Lung (tissue), 12 donors: ENCODE data around the gene ARSK. TPM values are rescaled to one million over a fixed set of nuclear protein-coding genes. Genes with fewer than 3 reads are reported as not detected.

Source experiments
- ATAC-seq: fragments of 200-7000 bp; cut with Tn5 transposase; one replicate; pipeline ENCODE4 v1.9.1; 2020; ENCODE audit warnings: moderate number of reproducible peaks; ENCODE audit not compliant: insufficient read depth, low FRiP score
- DNase-seq, 3 donors: peaks; one replicate each; pipeline ENCODE4 v3.0.0-alpha.2; 2013 to 2017
- H3K27ac ChIP-seq, 2 donors: one replicate each; pipeline ENCODE4 v1.5.1; 2013; ENCODE audit warnings: mild to moderate bottlenecking in 2 of 2, moderate library complexity in 2 of 2, control low read depth in 1 of 2, inconsistent platforms in 1 of 2, low read depth in 1 of 2, low read length in 1 of 2
- H3K27me3 ChIP-seq, 3 donors: one replicate each; pipeline ENCODE4 v1.5.1; 2013; ENCODE audit warnings: low read length in 2 of 3; ENCODE audit not compliant: control insufficient read depth in 3 of 3, insufficient read depth in 3 of 3
- H3K36me3 ChIP-seq, 4 donors: one replicate each; pipeline ENCODE4 v1.5.1; 2013; ENCODE audit warnings: low read length in 4 of 4, mild to moderate bottlenecking in 1 of 4, moderate library complexity in 1 of 4; ENCODE audit not compliant: control insufficient read depth in 4 of 4, insufficient read depth in 4 of 4
- H3K4me1 ChIP-seq, 5 donors: one replicate each; pipeline ENCODE4 v1.5.1; 2013; ENCODE audit warnings: low read length in 5 of 5, mild to moderate bottlenecking in 2 of 5, moderate library complexity in 1 of 5; ENCODE audit not compliant: control insufficient read depth in 5 of 5, insufficient read depth in 5 of 5
- H3K4me3 ChIP-seq: one replicate; pipeline ENCODE4 v1.5.1; 2013; ENCODE audit warnings: mild to moderate bottlenecking, control low read depth, moderate library complexity
- H3K9ac ChIP-seq, 2 donors: one replicate each; pipeline ENCODE4 v1.5.1; 2013; ENCODE audit warnings: low read length in 2 of 2, control low read depth in 1 of 2; ENCODE audit not compliant: insufficient read depth in 1 of 2
- H3K9me3 ChIP-seq, 4 donors: one replicate each; pipeline ENCODE4 v1.5.1; 2013; ENCODE audit warnings: low read length in 3 of 4, mild to moderate bottlenecking in 1 of 4, moderate library complexity in 1 of 4; ENCODE audit not compliant: control insufficient read depth in 4 of 4, insufficient read depth in 3 of 4
- WGBS, 2 donors: extraction: QIAGEN DNeasy Blood & Tissue Kit; methylation state at CpG; one replicate each; pipeline ENCODE4 v1.1.7; 2013; 5-methylcytosine and 5-hydroxymethylcytosine counted together
- polyA plus RNA-seq, 2 donors: library from polyadenylated mRNA; stranded (reverse); fragments of 200-250 nt; gene quantifications; one replicate each; pipeline ENCODE4 v1.2.1, GENCODE V29; 2013
- total RNA-seq, 2 donors: library from RNA; depleted of rRNA in 1 of 2; stranded (reverse); fragments of >200 nt in 1 of 2; gene quantifications; one replicate each; pipeline ENCODE4 v1.2.1, GENCODE V29; 2014 to 2021
- TF ChIP-seq, protein P1 (sequence below): IDR thresholded peaks from 2 replicates; pipeline ENCODE4 v1.5.1; 2012; ENCODE audit warnings: mild to moderate bottlenecking; ENCODE audit errors: control extremely low read depth, extremely low read depth
- donor health status: control.
- donor health status: control.
- donor health status: Bipolar disorder and iron deficiency.
- donor health status: healthy.
- donor health status: DM: yes; HTN: yes; CAD: no.

Gene ARSK
- total and polyA plus RNA-seq, 4 donors, result 2.6 to 10.5 (median 4.3) TPM

DNA sequence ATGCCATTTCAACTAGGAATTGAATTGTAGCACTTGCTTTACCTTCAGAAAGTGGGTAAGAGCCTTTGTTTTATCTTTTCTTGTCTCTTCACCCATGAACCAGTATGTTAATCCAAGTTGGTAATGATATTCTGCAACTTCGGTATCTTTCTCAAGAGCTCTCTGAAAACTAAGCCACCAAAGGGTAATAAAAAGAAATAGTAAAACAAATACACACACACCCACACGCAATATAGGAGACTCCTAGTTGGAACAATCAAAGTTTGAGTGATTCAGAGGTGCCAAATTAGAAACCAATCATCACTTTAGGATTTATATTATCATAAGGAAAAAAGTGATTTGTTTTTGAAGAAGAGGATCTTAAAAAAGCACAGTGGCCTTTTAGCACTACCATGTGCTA lies 30.5 kb upstream of the ARSK start:
- DNase-seq (no peak), ATAC-seq (no peak)
- WGBS, 2 donors, result 86 to 91% methylated on average over 2 of the region's 2 CpGs
- H3K36me3 ChIP-seq, result peaks cover 10 to 52% (median 24%) of the 10 kb centered on the region in 4 donors
- TF ChIP-seq, protein P1, sequence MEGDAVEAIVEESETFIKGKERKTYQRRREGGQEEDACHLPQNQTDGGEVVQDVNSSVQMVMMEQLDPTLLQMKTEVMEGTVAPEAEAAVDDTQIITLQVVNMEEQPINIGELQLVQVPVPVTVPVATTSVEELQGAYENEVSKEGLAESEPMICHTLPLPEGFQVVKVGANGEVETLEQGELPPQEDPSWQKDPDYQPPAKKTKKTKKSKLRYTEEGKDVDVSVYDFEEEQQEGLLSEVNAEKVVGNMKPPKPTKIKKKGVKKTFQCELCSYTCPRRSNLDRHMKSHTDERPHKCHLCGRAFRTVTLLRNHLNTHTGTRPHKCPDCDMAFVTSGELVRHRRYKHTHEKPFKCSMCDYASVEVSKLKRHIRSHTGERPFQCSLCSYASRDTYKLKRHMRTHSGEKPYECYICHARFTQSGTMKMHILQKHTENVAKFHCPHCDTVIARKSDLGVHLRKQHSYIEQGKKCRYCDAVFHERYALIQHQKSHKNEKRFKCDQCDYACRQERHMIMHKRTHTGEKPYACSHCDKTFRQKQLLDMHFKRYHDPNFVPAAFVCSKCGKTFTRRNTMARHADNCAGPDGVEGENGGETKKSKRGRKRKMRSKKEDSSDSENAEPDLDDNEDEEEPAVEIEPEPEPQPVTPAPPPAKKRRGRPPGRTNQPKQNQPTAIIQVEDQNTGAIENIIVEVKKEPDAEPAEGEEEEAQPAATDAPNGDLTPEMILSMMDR, result no peak
- no peak overlapping the region for H3K4me3 ChIP-seq
- no peaks in the 10 kb centered on the region for H3K9me3 ChIP-seq
- H3K27me3 ChIP-seq, result no peaks in the 10 kb centered on the region
- no peak overlapping the region for H3K9ac ChIP-seq
- H3K27ac ChIP-seq, result no peak overlapping the region
- H3K4me1 ChIP-seq, result no peaks in the 10 kb centered on the region

DNA sequence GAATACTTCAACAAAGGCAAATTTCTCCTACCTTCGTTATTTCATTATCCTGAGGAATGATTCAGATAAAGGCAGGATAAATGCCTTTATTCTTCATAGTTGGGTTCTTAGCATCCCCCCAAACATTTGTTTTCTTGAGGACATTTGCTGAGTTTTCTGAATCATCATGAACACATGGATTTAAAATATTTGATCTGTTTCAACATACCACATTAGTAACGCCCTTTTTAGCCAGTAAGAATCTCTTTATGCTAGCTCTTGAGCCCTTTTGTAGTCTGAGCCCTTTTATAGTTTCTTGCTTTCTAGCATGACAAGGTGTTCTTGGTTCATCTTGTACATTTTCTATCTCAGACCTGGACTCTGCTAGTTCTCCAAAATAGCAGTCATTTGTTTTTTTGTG lies 28.0 kb upstream of the ARSK start:
- no peak overlapping the region for H3K27ac ChIP-seq
- DNase-seq, result no peak
- H3K36me3 ChIP-seq, result peaks cover 7 to 56% (median 26%) of the 10 kb centered on the region in 4 donors
- TF ChIP-seq, protein P1, result no peak
- H3K27me3 ChIP-seq, result no peaks in the 10 kb centered on the region
- H3K9ac ChIP-seq, result no peak overlapping the region
- H3K4me3 ChIP-seq, result no peak overlapping the region
- no peak for ATAC-seq
- peaks cover 0 to 3% (median 0%) of the 10 kb centered on the region in 5 donors for H3K4me1 ChIP-seq
- no peaks in the 10 kb centered on the region for H3K9me3 ChIP-seq
- 93 to 97% methylated on average over 2 of the region's 2 CpGs for WGBS, 2 donors

DNA sequence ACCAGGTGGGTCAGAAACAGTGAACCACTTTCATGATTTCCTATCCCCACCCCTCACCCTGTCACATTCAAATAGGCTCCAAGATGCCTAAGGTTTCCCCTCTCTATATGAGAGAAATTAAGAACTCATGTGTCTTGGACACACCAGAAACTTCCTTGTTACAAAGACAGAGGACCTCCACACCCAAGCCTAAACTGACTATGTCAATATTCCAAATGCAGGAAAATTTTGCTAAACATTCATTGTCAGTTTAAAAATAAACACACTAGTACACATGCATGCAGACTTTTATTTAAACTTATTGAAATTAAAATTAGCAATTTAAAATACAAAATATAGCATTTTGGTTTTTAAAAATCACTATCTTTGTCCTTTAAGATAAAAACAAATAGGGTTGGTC lies 26.3 kb upstream of the ARSK start:
- no peak overlapping the region for H3K9ac ChIP-seq
- no peaks in the 10 kb centered on the region for H3K27me3 ChIP-seq
- ATAC-seq (no peak), DNase-seq (no peak)
- H3K4me3 ChIP-seq, result no peak overlapping the region
- TF ChIP-seq, protein P1, result no peak
- peaks cover 5 to 50% (median 25%) of the 10 kb centered on the region in 4 donors for H3K36me3 ChIP-seq
- no peaks in the 10 kb centered on the region for H3K9me3 ChIP-seq
- H3K4me1 ChIP-seq, result peaks cover 0 to 3% (median 0%) of the 10 kb centered on the region in 5 donors
- no peak overlapping the region for H3K27ac ChIP-seq

DNA sequence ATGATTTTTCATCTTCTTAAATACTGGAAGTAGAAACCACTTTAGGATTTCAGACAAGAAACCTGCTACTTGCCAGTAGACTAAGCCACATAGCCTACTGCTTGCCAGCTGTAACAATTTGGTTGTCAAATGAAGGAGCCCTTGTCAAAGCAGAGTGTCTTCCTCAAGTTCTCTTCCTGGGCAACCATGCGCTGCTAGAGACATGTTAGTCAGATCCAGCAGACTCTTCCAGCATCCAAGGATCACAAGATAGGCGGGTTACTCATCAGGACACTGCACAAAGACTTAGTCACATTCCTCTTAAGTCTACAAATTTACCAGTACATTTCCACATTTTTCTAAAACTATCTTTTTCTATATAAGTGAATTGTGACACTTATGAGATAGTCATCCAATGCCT lies 24.5 kb upstream of the ARSK start:
- H3K36me3 ChIP-seq, result peaks cover 6 to 51% (median 23%) of the 10 kb centered on the region in 4 donors
- no peak overlapping the region for H3K27ac ChIP-seq
- H3K4me3 ChIP-seq, result no peak overlapping the region
- TF ChIP-seq, protein P1, result no peak
- no peak overlapping the region for H3K9ac ChIP-seq
- 98 to 99% methylated on average over 2 of the region's 2 CpGs for WGBS, 2 donors
- DNase-seq (no peak), ATAC-seq (no peak)
- H3K4me1 ChIP-seq, result peaks cover 0 to 3% (median 0%) of the 10 kb centered on the region in 5 donors
- no peaks in the 10 kb centered on the region for H3K9me3 ChIP-seq
- H3K27me3 ChIP-seq, result no peaks in the 10 kb centered on the region
